ENCODE results near the gene CELF4.

The CELF4 gene

DNA sequence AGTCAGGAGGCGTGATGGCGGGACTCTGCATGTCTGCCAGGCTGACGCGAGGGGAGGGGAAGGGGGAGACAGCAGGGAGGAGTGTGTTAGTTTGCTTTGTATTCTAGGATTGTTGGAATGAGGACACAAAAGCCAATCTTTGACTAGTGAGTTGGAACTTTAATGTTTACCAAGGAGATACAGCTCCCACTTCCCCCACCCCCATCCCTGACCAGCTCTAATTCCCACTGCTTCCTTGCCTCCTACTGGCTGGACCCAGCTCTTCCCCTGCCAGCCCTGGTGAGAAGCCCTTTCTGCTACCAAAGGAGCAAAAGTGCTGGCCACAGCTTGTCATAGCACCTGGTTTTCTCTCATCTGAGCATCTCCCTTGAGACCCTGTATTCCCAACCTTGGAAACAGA lies 84.5 kb downstream of the CELF4 start:
- Histone ChIP-seq H3K4me3 (ENCODE audit: low read depth in 1 of 2, low read length in 2 of 2) (no peak overlapping the region), H2AFZ (ENCODE audit: low read depth, low read length) (no peak overlapping the region), H3K27me3 (ENCODE audit: insufficient read depth, low read length, poor library complexity) (no peaks in the 10 kb centered on the region), H3K9ac (ENCODE audit: low read depth, low read length) (no peak overlapping the region), H3K27ac (ENCODE audit: low read length) (no peak overlapping the region), H3K9me3 (ENCODE audit: insufficient read depth, low read length, severe bottlenecking) (no peaks in the 10 kb centered on the region), H3K4me2 (ENCODE audit: insufficient read depth, low read length) (no peak overlapping the region), H3K79me2 (ENCODE audit: insufficient read depth, low read length) (no peaks in the 10 kb centered on the region), H3K4me1 (ENCODE audit: insufficient read depth, low read length) (peaks cover 3% of the 10 kb centered on the region; the same call in 1 of the 2 replicates), H3K36me3 (ENCODE audit: insufficient read depth, low read length) (no peaks in the 10 kb centered on the region), H4K20me1 (ENCODE audit: insufficient read depth, low read length) (peaks cover 3% of the 10 kb centered on the region; the same call in 1 of the 2 replicates)
- DNase-seq: no peak
- no peak for ATAC-seq (ENCODE audit: insufficient read depth, low read depth)
- TF ChIP-seq EZH2 (IDR thresholded peaks at IDR 0.05; ENCODE audit: borderline replicate concordance, low read depth, low read length, severe bottlenecking): no peak

- TF ChIP-seq EZH2 (IDR thresholded peaks at IDR 0.05; ENCODE audit: borderline replicate concordance, low read depth, low read length, severe bottlenecking) (no peak), CTCF (IDR thresholded peaks at IDR 0.05; ENCODE audit: borderline replicate concordance, extremely low read depth, low read length, poor library complexity, severe bottlenecking) (no peak)
Measured at GRCh38 chr18:37476611-37477295, 88.8 kb downstream of the CELF4 start.

DNA sequence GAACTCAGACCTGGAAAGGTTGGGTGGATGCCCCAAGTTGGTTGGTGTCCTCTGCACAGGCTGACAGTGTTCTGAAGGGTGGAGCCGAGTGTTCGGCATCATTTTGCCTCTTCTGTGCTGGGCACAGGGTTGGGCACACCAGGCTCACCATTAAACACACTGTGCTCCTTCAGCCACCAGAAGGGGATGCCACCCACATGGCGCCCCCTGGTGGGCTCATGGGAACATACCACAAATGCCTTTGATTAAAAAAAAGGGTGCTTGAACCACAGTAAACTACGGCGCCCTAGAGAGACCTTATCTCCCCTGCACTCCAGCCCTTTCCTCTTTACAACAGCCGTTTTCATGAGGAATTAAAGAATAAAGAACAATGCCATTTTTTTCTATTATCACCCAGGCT lies 89.4 kb downstream of the CELF4 start:
- Histone ChIP-seq H3K27me3 (ENCODE audit: insufficient read depth, low read length, poor library complexity) (no peaks in the 10 kb centered on the region), H3K79me2 (ENCODE audit: insufficient read depth, low read length) (no peaks in the 10 kb centered on the region), H3K4me3 (ENCODE audit: low read depth in 1 of 2, low read length in 2 of 2) (no peak overlapping the region), H4K20me1 (ENCODE audit: insufficient read depth, low read length) (no peaks in the 10 kb centered on the region), H3K27ac (ENCODE audit: low read length) (no peak overlapping the region), H3K9ac (ENCODE audit: low read depth, low read length) (no peak overlapping the region), H2AFZ (ENCODE audit: low read depth, low read length) (no peak overlapping the region), H3K4me2 (ENCODE audit: insufficient read depth, low read length) (no peak overlapping the region), H3K36me3 (ENCODE audit: insufficient read depth, low read length) (no peaks in the 10 kb centered on the region), H3K4me1 (ENCODE audit: insufficient read depth, low read length) (no peaks in the 10 kb centered on the region), H3K9me3 (ENCODE audit: insufficient read depth, low read length, severe bottlenecking) (no peaks in the 10 kb centered on the region)
- DNase-seq: peak; percentile 56
- TF ChIP-seq EZH2 (IDR thresholded peaks at IDR 0.05; ENCODE audit: borderline replicate concordance, low read depth, low read length, severe bottlenecking): no peak
- peak; percentile 68 for TF ChIP-seq CTCF (IDR thresholded peaks at IDR 0.05; ENCODE audit: borderline replicate concordance, extremely low read depth, low read length, poor library complexity, severe bottlenecking)
- peak; percentile 84 for ATAC-seq (ENCODE audit: insufficient read depth, low read depth)

More at GRCh38 chr18:37476611-37477295, 88.8 kb downstream of the CELF4 start:
- Histone ChIP-seq H3K4me1 (ENCODE audit: insufficient read depth, low read length) (no peaks in the 10 kb centered on the region), H3K79me2 (ENCODE audit: insufficient read depth, low read length) (no peaks in the 10 kb centered on the region), H2AFZ (ENCODE audit: low read depth, low read length) (no peak overlapping the region), H3K27me3 (ENCODE audit: insufficient read depth, low read length, poor library complexity) (no peaks in the 10 kb centered on the region), H3K27ac (ENCODE audit: low read length) (no peak overlapping the region), H4K20me1 (ENCODE audit: insufficient read depth, low read length) (no peaks in the 10 kb centered on the region), H3K9me3 (ENCODE audit: insufficient read depth, low read length, severe bottlenecking) (no peaks in the 10 kb centered on the region), H3K9ac (ENCODE audit: low read depth, low read length) (no peak overlapping the region), H3K4me2 (ENCODE audit: insufficient read depth, low read length) (no peak overlapping the region), H3K36me3 (ENCODE audit: insufficient read depth, low read length) (no peaks in the 10 kb centered on the region), H3K4me3 (ENCODE audit: low read depth in 1 of 2, low read length in 2 of 2) (no peak overlapping the region)
- no peak for ATAC-seq (ENCODE audit: insufficient read depth, low read depth)
- DNase-seq: no peak

- TF ChIP-seq CTCF (IDR thresholded peaks at IDR 0.05; ENCODE audit: borderline replicate concordance, extremely low read depth, low read length, poor library complexity, severe bottlenecking) (no peak), EZH2 (IDR thresholded peaks at IDR 0.05; ENCODE audit: borderline replicate concordance, low read depth, low read length, severe bottlenecking) (no peak)
- Histone ChIP-seq H3K4me2 (ENCODE audit: insufficient read depth, low read length) (no peak overlapping the region), H3K27ac (ENCODE audit: low read length) (no peak overlapping the region)
Measured at GRCh38 chr18:37473195-37473840, 92.3 kb downstream of the CELF4 start.

More at GRCh38 chr18:37473195-37473840, 92.3 kb downstream of the CELF4 start:
- H4K20me1 ChIP-seq (ENCODE audit: insufficient read depth, low read length): no peaks in the 10 kb centered on the region
- H3K9ac ChIP-seq (ENCODE audit: low read depth, low read length): no peak overlapping the region
- no peaks in the 10 kb centered on the region for H3K27me3 ChIP-seq (ENCODE audit: insufficient read depth, low read length, poor library complexity)
- H3K9me3 ChIP-seq (ENCODE audit: insufficient read depth, low read length, severe bottlenecking): no peaks in the 10 kb centered on the region
- no peak overlapping the region for H2AFZ ChIP-seq (ENCODE audit: low read depth, low read length)
- H3K36me3 ChIP-seq (ENCODE audit: insufficient read depth, low read length): no peaks in the 10 kb centered on the region
- no peak overlapping the region for H3K4me3 ChIP-seq (ENCODE audit: low read depth in 1 of 2, low read length in 2 of 2)
- no peaks in the 10 kb centered on the region for H3K79me2 ChIP-seq (ENCODE audit: insufficient read depth, low read length)
- ATAC-seq (ENCODE audit: insufficient read depth, low read depth) (no peak), DNase-seq (no peak)
- H3K4me1 ChIP-seq (ENCODE audit: insufficient read depth, low read length): no peaks in the 10 kb centered on the region

Measured in DND-41 (cell line).